HEK293 (cell line): ENCODE results near the gene WWTR1.

Experiments used
- CTCF ChIA-PET: fragments of 350-600 bp; formaldehyde crosslinking; extraction: SDS; loops from one replicate; lab custom pipeline; 2021; ENCODE audit warnings: antibody characterized with exemption; lab: Yijun Ruan, JAX
- POLR2A ChIA-PET: fragments of 300-600 bp; formaldehyde crosslinking; extraction: SDS; loops from one replicate; lab custom pipeline; 2020; ENCODE audit warnings: antibody characterized with exemption, inconsistent platforms; lab: Yijun Ruan, JAX
- H3K27ac ChIP-seq: fragments of 200-500 bp; sonication (Bioruptor generic); 2 replicates; pipeline ENCODE4 v1.5.1; 2014; ENCODE audit warnings: low read depth, low read length, control low read depth, inconsistent platforms; ENCODE audit errors: extremely low read depth
- H3K36me3 ChIP-seq, 2 experiments: fragments of 200-500 bp in 1 of 2; sonication (Bioruptor generic) in 1 of 2; 1 replicate in 1 of 2; 2 replicates in 1 of 2; pipeline ENCODE4 v1.5.1; 2014 to 2017; ENCODE audit warnings: inconsistent platforms in 2 of 2, low read length in 2 of 2; ENCODE audit not compliant: control insufficient read depth in 2 of 2, insufficient read depth in 1 of 2
- H3K4me1 ChIP-seq: fragments of 200-500 bp; sonication (Bioruptor generic); 2 replicates; pipeline ENCODE4 v1.5.1; 2014; ENCODE audit warnings: mild to moderate bottlenecking, low read length, inconsistent platforms; ENCODE audit not compliant: control insufficient read depth, insufficient read depth
- H3K4me3 ChIP-seq: 2 replicates; pipeline ENCODE4 v1.5.1; 2011; ENCODE audit warnings: low read depth, mild to moderate bottlenecking, control low read depth, low read length, moderate library complexity
- H3K9me3 ChIP-seq: fragments of 200-500 bp; sonication (Bioruptor generic); 2 replicates; pipeline ENCODE4 v1.5.1; 2014; ENCODE audit warnings: low read depth, low read length, inconsistent platforms; ENCODE audit not compliant: control insufficient read depth, insufficient read depth
- HOXD13 ChIP-seq: sonication (generic); formaldehyde crosslinking; IDR thresholded peaks from 2 replicates; pipeline ENCODE4 v1.8.0; 2022; ENCODE audit warnings: missing genetic modification reagents, borderline replicate concordance
- MEIS1 ChIP-seq: sonication (generic); formaldehyde crosslinking; IDR thresholded peaks from 2 replicates; pipeline ENCODE4 v1.8.1; 2022; ENCODE audit warnings: missing genetic modification reagents, mild to moderate bottlenecking, borderline replicate concordance
- OVOL3 ChIP-seq: fragments of 450-650 bp; formaldehyde crosslinking; IDR thresholded peaks from 2 replicates; pipeline ENCODE4 v1.5.1; 2016; ENCODE audit warnings: missing biosample characterization, missing genetic modification characterization
- ZNF112 ChIP-seq: fragments of 450-650 bp; formaldehyde crosslinking; IDR thresholded peaks from 2 replicates; pipeline ENCODE4 v1.5.0; 2017; ENCODE audit warnings: missing biosample characterization, missing genetic modification characterization
- ZNF132 ChIP-seq: fragments of 450-650 bp; formaldehyde crosslinking; IDR thresholded peaks from 2 replicates; pipeline ENCODE4 v1.5.1; 2017; ENCODE audit warnings: missing biosample characterization, missing genetic modification characterization, borderline replicate concordance
- ZNF184 ChIP-seq: fragments of 450-650 bp; IDR thresholded peaks from 2 replicates; pipeline ENCODE4 v1.5.1; 2018; ENCODE audit warnings: missing biosample characterization, mild to moderate bottlenecking, missing genetic modification characterization
- ZNF211 ChIP-seq: fragments of 450-650 bp; formaldehyde crosslinking; IDR thresholded peaks from 2 replicates; pipeline ENCODE4 v1.5.1; 2016; ENCODE audit warnings: low read depth, missing biosample characterization, missing genetic modification characterization
- ZNF223 ChIP-seq: fragments of 450-650 bp; formaldehyde crosslinking; IDR thresholded peaks from 2 replicates; pipeline ENCODE4 v1.5.1; 2016; ENCODE audit warnings: missing biosample characterization, missing genetic modification characterization
- ZNF324 ChIP-seq: fragments of 450-650 bp; formaldehyde crosslinking; IDR thresholded peaks from 2 replicates; pipeline ENCODE4 v1.5.1; 2016; ENCODE audit warnings: missing biosample characterization, missing genetic modification characterization
- ZNF513 ChIP-seq: fragments of 450-650 bp; IDR thresholded peaks from 2 replicates; pipeline ENCODE4 v1.5.1; 2018; ENCODE audit warnings: missing biosample characterization, missing genetic modification characterization
- ZNF629 ChIP-seq: fragments of 450-650 bp; formaldehyde crosslinking; IDR thresholded peaks from 2 replicates; pipeline ENCODE4 v1.5.1; 2017; ENCODE audit warnings: missing biosample characterization, missing genetic modification characterization
- ZNF660 ChIP-seq: fragments of 450-650 bp; IDR thresholded peaks from 2 replicates; pipeline ENCODE4 v1.5.1; 2018; ENCODE audit warnings: missing biosample characterization, mild to moderate bottlenecking, missing genetic modification characterization
- ZNF768 ChIP-seq: fragments of 450-650 bp; formaldehyde crosslinking; IDR thresholded peaks from 2 replicates; pipeline ENCODE4 v1.5.1; 2018; ENCODE audit warnings: missing biosample characterization, mild to moderate bottlenecking, missing genetic modification characterization
- ZNF791 ChIP-seq: fragments of 450-650 bp; formaldehyde crosslinking; IDR thresholded peaks from 2 replicates; pipeline ENCODE4 v1.5.1; 2016; ENCODE audit warnings: missing biosample characterization, missing genetic modification characterization
- ZNF830 ChIP-seq: fragments of 450-650 bp; IDR thresholded peaks from 2 replicates; pipeline ENCODE4 v1.5.0; 2018; ENCODE audit warnings: missing biosample characterization, missing genetic modification characterization, low read depth, mild to moderate bottlenecking, moderate library complexity
- ZSCAN16 ChIP-seq: fragments of 450-650 bp; formaldehyde crosslinking; IDR thresholded peaks from 2 replicates; pipeline ENCODE4 v1.5.1; 2016; ENCODE audit warnings: missing biosample characterization, missing genetic modification characterization

Gene WWTR1

GRCh38 chr3:149468504-149469212 lies 189.2 kb downstream of the WWTR1 start:
- ChIA-PET POLR2A (interaction anchor here (0.6 kb wide), 1 partner anchor 1845 kb away, joined by 3 read pairs; no protein-coding TSS in a partner anchor), CTCF (interaction anchor here (0.5 to 0.9 kb wide), 2 partner anchors 11 to 26 kb away, joined by 6 read pairs; no protein-coding TSS in a partner anchor)
- no peaks in the 10 kb centered on the region for H3K36me3 ChIP-seq

More at GRCh38 chr3:149468504-149469212, 189.2 kb downstream of the WWTR1 start:
- no peak overlapping the region for H3K27ac ChIP-seq
- no peaks in the 10 kb centered on the region for H3K4me1 ChIP-seq
- TF ChIP-seq HOXD13 (CRISPR knock-in tag) (no peak), ZNF324 (tag by site-specific recombination) (no peak), ZNF112 (tag by site-specific recombination) (no peak), ZNF660 (no peak), ZNF791 (tag by site-specific recombination) (no peak), ZNF768 (no peak), ZNF184 (tag by site-specific recombination) (no peak), ZNF629 (tag by site-specific recombination) (no peak), ZNF132 (no peak), ZNF223 (tag by site-specific recombination) (no peak), ZSCAN16 (tag by site-specific recombination) (no peak), ZNF513 (tag by site-specific recombination) (no peak), MEIS1 (no peak), OVOL3 (tag by site-specific recombination) (no peak), ZNF830 (tag by site-specific recombination) (no peak), ZNF211 (tag by site-specific recombination) (no peak)
- H3K9me3 ChIP-seq = no peaks in the 10 kb centered on the region
- H3K4me3 ChIP-seq = no peak overlapping the region
